Duodenal mucosa (tissue), 2 donors: ENCODE results near the gene LDB2.
"Not testable (repeated sequence)": the region's sequence is repeated elsewhere in the genome, so short reads cannot be mapped to it uniquely, and the experiment has no call there.

Source experiments
- H3K27ac ChIP-seq: one replicate; pipeline ENCODE4 v1.7.0; 2013; ENCODE audit warnings: low read depth, low read length
- H3K27me3 ChIP-seq, 2 donors: one replicate each; pipeline ENCODE4 v1.7.0; 2013; ENCODE audit warnings: low read length in 2 of 2, control low read depth in 1 of 2; ENCODE audit not compliant: insufficient read depth in 2 of 2, control insufficient read depth in 1 of 2
- H3K36me3 ChIP-seq, 2 donors: one replicate each; pipeline ENCODE4 v1.7.0; 2013; ENCODE audit warnings: low read length in 2 of 2, control low read depth in 1 of 2; ENCODE audit not compliant: insufficient read depth in 2 of 2, control insufficient read depth in 1 of 2
- H3K4me1 ChIP-seq, 2 donors: one replicate each; pipeline ENCODE4 v1.7.0; 2013; ENCODE audit warnings: low read length in 2 of 2, control low read depth in 1 of 2; ENCODE audit not compliant: insufficient read depth in 2 of 2, control insufficient read depth in 1 of 2
- H3K4me3 ChIP-seq, 2 donors: one replicate each; pipeline ENCODE4 v1.7.0; 2013; ENCODE audit warnings: low read length in 2 of 2, low read depth in 1 of 2
- H3K9ac ChIP-seq, 2 donors: one replicate each; pipeline ENCODE4 v1.7.0; 2013; ENCODE audit warnings: low read length in 2 of 2, low read depth in 1 of 2
- H3K9me3 ChIP-seq, 2 donors: one replicate each; pipeline ENCODE4 v1.7.0; 2013; ENCODE audit warnings: low read length in 2 of 2, control low read depth in 1 of 2; ENCODE audit not compliant: control insufficient read depth in 1 of 2

Gene LDB2

GRCh38 chr4:16897991-16898827, at the start of gene LDB2:
TSS of gene LDB2 (minus strand) at chr4:16898645.
- Histone ChIP-seq H3K9ac (peak within 1 kb of the TSS in 1 of 2 donors; percentile 2), H3K27ac (no peak within 1 kb of the TSS), H3K36me3 (no peaks in the 10 kb centered on the region), H3K4me1 (no peaks in the 10 kb centered on the region), H3K4me3 (peak within 1 kb of the TSS; percentile 24 to 37), H3K27me3 (no peaks in the 10 kb centered on the region), H3K9me3 (no peaks in the 10 kb centered on the region)

- H3K27ac ChIP-seq = no peak overlapping the region
- no peaks in the 10 kb centered on the region for H3K36me3 ChIP-seq
- no peaks in the 10 kb centered on the region for H3K4me1 ChIP-seq
- no peaks in the 10 kb centered on the region for H3K27me3 ChIP-seq
- H3K9ac ChIP-seq = no peak overlapping the region
- no peak overlapping the region for H3K4me3 ChIP-seq
- H3K9me3 ChIP-seq = no peaks in the 10 kb centered on the region
These were observed 44.0 kb upstream of the LDB2 start for GRCh38 chr4:16942491-16942890.

GRCh38 chr4:16939178-16939577, 40.7 kb upstream of the LDB2 start:
- Histone ChIP-seq H3K36me3 (no peaks in the 10 kb centered on the region), H3K27me3 (no peaks in the 10 kb centered on the region), H3K4me3 (no peak overlapping the region), H3K4me1 (no peaks in the 10 kb centered on the region), H3K27ac (no peak overlapping the region), H3K9ac (no peak overlapping the region), H3K9me3 (no peaks in the 10 kb centered on the region)

- Histone ChIP-seq H3K27ac (no peak overlapping the region), H3K9ac (no peak overlapping the region), H3K27me3 (no peaks in the 10 kb centered on the region), H3K4me3 (no peak overlapping the region), H3K36me3 (no peaks in the 10 kb centered on the region), H3K9me3 (no peaks in the 10 kb centered on the region), H3K4me1 (no peaks in the 10 kb centered on the region)
These were observed 40.1 kb upstream of the LDB2 start for GRCh38 chr4:16938512-16939040.

- Histone ChIP-seq H3K4me3 (no peak overlapping the region), H3K9ac (no peak overlapping the region), H3K9me3 (no peaks in the 10 kb centered on the region), H3K27ac (no peak overlapping the region), H3K36me3 (no peaks in the 10 kb centered on the region), H3K4me1 (no peaks in the 10 kb centered on the region), H3K27me3 (no peaks in the 10 kb centered on the region)
These were observed 33.2 kb upstream of the LDB2 start for GRCh38 chr4:16931339-16932305.

GRCh38 chr4:16926214-16926613, 27.8 kb upstream of the LDB2 start:
- no peaks in the 10 kb centered on the region for H3K4me1 ChIP-seq
- H3K36me3 ChIP-seq = no peaks in the 10 kb centered on the region
- no peak overlapping the region for H3K9ac ChIP-seq
- H3K9me3 ChIP-seq = no peaks in the 10 kb centered on the region
- no peak overlapping the region for H3K4me3 ChIP-seq
- H3K27ac ChIP-seq = no peak overlapping the region
- H3K27me3 ChIP-seq = no peaks in the 10 kb centered on the region

GRCh38 chr4:16918716-16919115, 20.3 kb upstream of the LDB2 start:
- not testable (repeated sequence) for H3K4me1 ChIP-seq

GRCh38 chr4:16916719-16917337, 18.4 kb upstream of the LDB2 start:
- Histone ChIP-seq H3K9me3 (no peaks in the 10 kb centered on the region), H3K36me3 (no peaks in the 10 kb centered on the region), H3K27ac (no peak overlapping the region), H3K4me1 (no peaks in the 10 kb centered on the region), H3K4me3 (no peak overlapping the region), H3K27me3 (no peaks in the 10 kb centered on the region), H3K9ac (no peak overlapping the region)

More at GRCh38 chr4:16918716-16919115, 20.3 kb upstream of the LDB2 start:
- H3K27ac ChIP-seq, H3K9me3 ChIP-seq, H3K27me3 ChIP-seq, H3K4me3 ChIP-seq, H3K9ac ChIP-seq, H3K36me3 ChIP-seq: not testable (repeated sequence)

GRCh38 chr4:16916031-16916430, 17.6 kb upstream of the LDB2 start:
- no peak overlapping the region for H3K9ac ChIP-seq
- H3K36me3 ChIP-seq = no peaks in the 10 kb centered on the region
- H3K4me1 ChIP-seq = no peaks in the 10 kb centered on the region
- no peaks in the 10 kb centered on the region for H3K27me3 ChIP-seq
- no peak overlapping the region for H3K27ac ChIP-seq
- no peak overlapping the region for H3K4me3 ChIP-seq
- no peaks in the 10 kb centered on the region for H3K9me3 ChIP-seq
